HG02763 (cell line): ENCODE measurements around the gene ALDH5A1.

Experiments
- ATAC-seq: cut with Tn5 transposase; IDR thresholded peaks from one replicate; pipeline ENCODE4 v1.9.1; 2021; ENCODE audit warnings: mild to moderate bottlenecking, moderate library complexity; ENCODE audit not compliant: unreplicated experiment

Gene ALDH5A1

DNA sequence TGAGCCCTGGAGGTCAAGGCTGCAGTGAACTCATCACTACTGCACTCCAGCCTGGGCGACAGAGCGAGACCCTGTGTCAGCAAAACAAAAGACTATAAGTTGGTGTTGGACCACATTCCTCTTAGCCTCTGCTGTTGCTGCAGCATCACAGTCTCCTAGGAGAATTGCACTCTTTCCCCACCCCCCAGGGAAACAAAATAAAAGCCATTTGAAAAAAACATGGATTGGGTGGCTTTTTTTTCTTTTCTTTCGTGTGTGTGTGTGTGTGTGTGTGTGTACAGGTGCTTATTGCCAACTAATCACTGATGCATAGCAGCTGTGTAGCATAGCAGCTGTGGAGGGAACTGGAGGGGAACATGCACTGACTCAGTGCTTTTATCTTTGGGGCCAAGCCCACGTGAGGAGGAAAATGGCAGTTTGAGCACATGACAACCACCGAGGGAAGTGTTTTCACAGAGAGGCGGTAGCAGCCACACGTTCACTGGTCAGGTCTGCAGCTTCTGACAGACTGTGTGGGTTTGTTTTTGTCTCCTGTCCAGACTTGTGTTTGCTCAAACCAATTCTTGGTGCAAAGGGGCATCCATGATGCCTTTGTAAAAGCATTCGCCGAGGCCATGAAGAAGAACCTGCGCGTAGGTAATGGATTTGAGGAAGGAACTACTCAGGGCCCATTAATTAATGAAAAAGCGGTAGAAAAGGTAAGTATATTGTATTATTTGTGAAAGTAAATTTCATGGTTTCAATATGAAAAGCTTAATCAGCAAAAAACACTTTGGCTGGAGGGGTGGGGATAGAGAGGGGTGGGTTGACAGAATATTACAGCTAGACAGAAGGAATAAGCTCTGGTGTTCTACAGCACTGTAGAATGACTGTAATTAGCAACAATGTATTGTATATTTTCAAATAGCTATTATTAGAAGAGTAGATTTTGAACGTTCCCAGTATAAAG is 27.7 kb downstream of the ALDH5A1 start:
- ATAC-seq = no peak

DNA sequence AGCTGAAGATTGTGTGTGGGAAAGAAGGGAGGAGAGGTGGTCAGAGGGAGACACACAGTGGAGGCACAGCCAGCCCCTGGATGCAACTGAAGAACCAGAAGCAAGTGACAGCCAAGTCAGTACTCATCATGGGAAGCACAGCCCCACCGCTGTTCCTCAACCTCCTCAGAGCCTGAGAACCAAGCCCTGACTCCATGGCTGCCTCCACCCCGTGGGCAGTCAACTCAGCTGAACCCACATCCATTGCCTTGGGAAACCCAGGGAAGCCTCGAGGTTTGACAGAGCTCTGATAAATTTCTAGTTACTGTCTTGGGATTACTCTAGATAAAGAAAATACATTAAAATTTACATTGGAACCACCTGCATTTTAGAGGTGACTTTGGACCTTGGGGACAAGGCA is 29.6 kb downstream of the ALDH5A1 start:
- ATAC-seq = no peak

DNA sequence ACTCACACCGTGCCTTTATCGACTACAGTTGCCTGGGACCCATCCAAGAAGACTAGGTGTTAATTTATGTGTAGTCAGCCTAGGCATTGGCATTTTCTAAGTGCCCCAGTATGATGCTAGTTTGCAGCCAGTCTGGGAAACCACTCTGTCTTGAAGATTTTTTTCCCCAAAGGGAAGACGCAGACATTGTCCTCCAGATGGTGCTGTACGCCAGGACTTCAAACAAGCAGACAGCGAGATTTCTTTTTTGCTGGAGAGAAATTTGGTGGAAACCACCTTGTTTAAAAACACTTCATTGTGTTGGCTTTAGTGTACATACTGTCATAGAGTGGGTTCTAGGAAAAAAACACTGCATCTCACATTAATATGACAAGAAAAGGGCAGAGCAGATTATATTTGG is 30.0 kb downstream of the ALDH5A1 start:
- no peak for ATAC-seq

DNA sequence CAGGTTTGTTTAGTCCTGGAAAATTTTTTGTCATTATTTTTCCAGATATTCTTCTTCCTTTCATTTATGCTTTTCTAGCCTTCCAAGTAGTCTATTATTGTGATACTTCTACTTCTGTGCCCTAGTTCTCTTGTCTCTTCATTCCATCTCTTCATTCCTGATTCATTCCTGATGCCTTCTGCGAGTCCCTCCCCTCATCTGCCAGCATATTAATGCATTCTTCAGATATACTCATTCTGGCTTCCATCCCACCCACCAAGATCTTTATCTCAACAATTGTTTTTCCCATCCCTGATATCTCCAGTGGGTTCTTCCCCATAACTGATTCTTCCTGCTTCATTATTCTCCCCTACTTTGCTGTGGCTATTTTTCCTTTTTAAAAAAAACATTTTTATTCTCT is 35.2 kb downstream of the ALDH5A1 start:
- ATAC-seq = no peak

DNA sequence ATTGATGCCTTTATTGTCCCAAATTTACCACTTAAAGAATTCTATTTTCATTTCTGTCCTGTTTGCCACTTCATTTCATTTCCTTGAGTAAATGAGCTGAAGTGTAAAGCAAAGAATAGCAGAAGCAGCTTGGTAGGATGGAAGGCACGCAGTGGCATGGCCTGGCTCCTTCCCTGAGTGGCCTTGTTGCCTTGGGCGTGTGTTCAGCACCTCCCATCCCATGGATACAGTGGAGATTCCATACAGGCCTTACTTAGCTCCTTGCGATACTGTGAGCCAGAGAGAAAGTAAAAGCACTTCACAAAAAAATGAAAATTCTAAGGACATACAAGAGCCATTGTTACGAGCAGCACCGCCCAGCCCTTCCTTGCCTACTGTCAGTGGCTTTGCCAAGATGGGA is 39.6 kb downstream of the ALDH5A1 start:
- ATAC-seq = no peak

DNA sequence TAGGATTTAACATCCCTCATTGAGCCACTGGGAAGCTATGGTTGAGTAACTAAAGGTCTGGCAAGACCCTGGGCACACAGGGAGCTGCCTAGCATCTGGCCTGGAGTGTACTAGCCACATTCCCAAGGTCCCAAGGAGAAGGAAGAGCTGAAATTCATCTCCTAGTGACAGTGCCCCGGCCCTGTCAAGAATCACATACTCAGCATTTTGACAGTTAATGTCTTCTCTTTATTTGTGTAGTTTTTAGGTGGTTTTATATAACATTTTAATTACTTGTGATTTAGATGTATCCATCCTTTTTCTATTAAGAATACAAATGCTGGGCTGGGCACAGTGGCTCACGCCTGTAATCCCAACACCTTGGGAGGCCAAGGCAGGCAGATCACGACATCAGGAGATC is 40.4 kb downstream of the ALDH5A1 start:
- no peak for ATAC-seq

DNA sequence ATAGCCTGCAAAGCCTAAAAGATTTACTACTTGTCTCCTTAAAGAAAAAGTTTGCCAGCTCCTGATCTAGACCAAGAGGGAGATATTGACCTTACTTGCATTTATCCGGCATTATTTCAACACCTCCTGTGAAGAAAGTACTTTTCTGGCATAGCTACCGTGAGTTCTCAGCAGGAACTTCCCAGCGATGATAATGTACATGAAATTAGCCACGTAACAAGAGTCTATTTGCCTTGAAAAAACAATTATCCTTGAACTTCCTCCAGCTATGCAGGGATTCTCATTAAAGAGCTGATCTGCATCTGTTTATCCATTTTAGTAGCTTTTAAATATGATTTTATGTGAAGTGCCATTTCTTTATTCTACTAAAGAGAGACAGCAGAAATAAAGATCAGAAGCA is 41.7 kb downstream of the ALDH5A1 start:
- ATAC-seq = no peak

DNA sequence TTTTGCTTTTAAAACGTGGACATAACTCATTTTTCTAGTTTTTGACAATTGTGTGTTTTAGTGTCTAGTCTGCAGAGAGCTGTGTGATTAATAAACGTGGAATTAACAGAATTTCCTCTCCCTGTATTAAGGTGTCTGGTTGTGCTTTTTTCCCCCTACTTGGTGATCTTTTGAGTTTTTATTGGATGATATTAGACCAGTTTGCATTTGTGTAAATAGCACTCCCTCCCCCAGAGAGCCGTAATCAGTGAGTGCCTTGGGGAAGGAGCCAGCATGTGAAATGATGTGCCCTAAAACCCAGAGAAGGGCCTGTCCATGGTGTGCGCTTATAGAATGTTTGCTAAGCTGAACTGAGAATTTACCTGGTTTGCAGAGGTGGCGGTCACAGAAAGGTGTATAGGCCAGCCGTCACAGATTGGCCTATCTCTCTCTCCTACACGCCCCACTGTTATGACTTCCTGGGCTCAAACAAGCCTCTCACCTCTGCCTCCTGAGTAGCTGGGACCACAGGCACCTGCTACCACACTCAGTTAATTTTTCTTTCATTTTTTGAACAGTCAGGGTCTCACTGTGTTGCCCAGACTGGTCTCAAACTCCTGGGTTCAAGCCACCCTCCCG is 42.4 kb downstream of the ALDH5A1 start:
- ATAC-seq = no peak

DNA sequence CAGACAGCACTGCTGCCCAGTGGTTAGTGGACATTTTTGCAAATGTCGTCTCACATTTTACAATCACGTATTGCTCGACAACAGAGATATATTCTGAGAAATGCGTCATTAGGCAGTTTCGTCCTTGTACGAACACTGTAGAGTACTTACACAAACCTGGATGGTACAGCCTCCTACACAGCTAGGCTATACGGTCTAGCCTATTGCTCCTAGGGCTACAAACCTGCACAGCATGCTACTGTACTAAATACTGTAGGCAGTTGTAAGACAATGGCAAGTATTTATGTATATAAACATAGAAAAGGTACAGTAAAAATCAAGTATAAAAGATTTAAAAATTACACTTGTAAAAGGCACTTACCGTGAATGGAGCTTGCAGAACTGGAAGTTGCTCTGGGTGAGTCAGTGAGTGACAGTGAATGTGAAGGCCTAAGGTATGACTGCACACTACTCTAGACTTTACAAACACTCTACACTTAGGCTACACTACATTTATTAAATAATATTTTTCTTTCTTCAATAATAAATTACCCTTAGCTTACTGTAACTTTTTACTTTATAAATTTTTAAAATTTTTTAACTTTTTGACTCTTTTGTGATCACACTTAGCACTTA is 43.1 kb downstream of the ALDH5A1 start:
- ATAC-seq = no peak

DNA sequence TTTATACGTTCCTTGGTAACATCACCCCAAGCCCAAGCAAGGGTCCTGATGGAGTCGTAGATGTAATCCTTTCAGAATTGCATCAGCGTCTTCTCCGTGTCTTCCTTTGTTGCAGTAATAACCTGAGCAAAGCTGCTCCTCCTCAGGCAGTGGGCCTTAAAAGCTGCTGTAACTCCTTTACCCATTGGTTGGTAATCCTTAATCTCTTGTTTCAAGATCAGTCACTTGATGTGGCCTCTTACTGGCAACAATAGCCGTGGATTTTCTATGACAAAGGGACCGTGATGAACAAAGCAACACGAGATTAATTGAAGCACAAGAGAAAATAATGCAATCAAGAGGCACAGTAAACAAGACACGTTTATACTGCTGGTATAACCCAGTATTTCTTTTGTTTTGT is 44.6 kb downstream of the ALDH5A1 start:
- no peak for ATAC-seq

DNA sequence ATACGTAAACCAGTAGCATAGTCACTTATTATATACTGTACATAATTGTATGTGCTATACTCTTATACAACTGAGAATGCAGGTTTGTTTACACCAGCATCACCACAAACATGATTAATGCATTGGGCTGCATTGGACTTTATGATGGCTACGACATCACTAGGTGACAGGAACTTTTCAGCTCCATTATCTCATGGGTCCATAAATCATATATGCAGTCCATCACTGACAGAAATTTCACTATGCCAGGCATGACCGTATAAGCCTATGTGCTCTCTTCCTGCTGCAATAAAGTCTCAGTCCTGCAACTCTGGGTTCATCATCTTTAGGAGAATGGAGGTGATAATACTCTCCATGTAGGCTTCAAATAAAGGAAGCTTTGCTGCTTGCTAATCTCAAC is 45.4 kb downstream of the ALDH5A1 start:
- ATAC-seq = no peak

DNA sequence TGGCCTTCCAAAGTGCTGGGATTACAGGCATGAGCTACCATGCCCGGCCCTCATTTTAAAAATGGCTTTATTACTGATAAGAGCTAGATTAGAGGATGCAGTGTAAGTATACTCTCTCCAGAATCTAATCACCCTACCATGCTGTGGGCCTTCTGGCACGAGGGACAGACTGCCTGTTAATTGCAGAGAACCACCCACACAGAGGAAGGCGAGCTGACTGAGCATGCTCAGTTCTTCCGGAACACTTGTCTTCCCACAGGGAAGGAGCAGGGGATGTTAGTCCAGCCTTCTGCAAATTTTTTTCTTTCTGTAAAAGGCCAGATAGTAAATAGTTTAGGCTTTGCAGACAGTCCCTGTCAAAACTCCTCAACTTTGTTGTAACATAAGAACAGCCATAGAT is 48.9 kb downstream of the ALDH5A1 start:
- ATAC-seq = no peak

DNA sequence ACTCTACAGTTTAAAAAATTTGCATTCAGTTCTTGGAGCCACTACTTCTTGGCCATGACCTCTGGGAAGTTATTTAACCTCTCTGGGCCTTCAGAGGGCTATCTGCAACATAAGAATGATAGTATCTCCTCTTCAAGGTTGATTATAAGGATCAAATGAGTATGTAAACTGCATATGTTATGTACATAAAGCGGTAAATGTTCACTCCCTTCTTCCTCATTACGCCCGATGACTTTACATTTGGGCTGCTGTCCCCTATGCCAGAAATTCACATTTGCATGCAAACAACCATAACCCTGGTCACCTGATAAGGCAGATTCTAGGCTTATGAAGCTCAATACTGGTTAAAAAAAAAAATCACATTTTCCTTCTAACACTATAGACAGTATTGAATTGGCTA is 50.4 kb downstream of the ALDH5A1 start:
- no peak for ATAC-seq

DNA sequence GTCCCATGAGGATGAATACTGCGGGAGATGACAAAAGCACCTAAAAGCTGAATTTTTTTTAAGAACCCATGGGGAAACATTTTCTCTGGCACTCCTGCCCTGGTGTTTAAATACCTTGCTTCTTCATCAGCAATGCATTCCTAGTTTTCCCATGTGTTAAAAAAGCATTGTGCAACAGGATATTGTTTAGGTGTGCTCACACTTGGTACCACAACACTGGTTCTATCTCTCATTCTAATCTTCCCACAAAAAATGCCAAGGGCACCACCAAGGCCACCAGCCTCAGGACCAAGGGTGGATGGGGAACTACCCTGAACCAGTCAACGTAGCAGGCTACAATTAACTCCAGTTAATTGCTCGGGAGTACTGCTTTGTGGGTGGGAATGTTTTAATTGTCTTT is 50.9 kb downstream of the ALDH5A1 start:
- no peak for ATAC-seq

DNA sequence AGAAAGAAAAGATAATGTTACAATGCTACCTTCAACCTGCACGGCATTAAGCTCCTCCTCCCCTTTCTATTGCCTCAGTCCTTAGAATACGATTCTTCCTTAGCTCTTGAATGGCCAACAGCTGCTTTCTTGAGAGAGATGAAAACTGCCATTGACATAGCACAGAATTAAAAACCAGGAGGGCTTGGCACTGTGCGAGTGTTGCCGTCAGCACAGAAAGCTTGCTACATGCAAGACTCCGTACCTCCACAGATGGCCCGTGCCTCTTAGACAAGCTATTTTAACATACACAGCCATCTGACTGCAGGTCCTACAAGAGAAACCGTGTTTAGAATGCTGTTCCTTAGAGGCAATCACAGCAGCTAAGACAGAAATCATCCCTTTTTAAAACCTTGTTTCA is 51.7 kb downstream of the ALDH5A1 start:
- ATAC-seq = no peak

DNA sequence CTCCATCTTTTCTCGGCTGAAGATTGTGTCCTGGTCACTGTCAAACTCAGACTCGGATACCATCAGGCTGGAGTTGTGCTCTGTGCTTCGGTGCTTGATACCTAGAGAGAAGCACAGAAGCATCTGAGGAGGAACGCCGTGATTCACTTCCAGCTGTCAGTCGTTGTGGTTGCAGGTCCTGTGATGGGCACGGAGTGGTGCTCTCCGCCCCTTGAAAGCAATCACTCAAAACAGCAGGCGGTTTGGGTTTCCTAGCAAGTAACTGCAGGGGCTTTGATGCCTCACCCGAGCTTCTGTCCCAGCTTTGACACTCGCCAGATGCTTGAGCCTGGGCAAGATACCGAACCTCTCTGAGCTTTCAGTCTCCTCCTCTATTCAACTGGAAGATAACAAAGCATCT is 52.5 kb downstream of the ALDH5A1 start:
- no peak for ATAC-seq

DNA sequence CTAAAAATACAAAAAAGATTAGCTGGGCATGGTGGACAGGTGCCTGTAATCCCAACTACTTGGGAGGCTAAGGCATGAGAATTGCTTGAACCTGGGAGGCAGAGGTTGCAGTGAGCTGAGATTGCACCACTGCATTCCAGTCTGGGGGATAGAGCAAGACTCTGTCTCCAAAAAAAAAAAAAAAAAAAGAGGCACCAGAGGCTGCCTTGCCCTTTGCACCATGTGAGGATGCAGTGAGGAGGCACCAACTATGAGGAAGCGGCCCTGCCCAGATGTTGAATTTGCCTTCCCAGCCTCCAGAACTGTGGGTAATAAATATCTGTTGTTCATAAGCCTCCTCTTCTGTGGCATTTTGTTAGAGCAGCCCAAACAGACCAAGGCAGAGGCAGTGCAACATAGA is 54.4 kb downstream of the ALDH5A1 start:
- no peak for ATAC-seq

DNA sequence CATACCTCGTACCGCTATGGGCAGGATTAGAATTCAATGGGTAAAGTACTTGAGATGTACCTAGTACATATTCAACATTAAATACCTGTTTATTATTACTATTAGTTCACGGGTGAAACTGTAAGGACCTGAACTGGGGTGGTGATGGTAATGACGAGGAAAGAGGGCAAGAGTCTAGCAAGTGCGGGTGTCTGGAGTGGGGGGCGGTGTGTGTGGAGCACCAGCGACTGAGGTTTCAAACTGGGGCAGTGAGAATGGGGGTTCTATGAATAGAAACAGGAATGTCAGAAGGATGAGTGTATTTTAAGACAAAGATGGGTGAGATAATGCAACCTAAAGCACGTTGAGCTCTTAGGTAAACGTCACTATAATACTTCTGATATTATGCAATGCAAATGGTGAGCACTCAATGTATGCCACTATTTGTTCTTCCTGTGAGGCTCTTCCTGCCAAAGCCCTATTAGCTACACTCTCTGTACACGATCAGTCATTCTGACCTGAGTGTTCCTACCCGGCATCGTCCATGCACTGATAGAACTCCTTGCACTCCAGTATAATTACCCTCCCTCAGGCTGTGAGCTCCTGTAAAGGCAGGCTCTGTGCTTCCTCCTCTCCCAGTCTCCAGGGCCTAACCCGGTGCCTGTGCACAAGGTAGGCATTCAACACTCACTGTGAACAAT is 55.0 kb downstream of the ALDH5A1 start:
- no peak for ATAC-seq

DNA sequence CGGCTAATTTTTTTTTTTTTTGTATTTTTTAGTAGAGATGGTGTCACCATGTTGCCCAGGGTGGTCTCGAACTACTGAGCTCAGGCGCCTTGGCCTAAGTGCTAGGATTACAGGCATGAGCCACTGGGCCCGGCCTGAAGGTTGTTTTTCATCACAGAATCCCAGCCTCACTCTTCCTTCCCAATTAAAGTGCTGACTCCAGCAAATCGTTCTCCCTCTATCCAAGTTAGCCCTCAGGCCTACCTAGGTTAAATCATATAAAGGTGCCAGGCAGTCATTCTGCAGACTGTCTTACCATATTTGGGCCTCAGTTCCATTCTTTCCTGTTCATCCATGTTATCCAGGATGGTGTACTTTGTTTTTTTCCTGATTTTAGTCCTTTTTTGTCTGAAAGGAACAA is 56.4 kb downstream of the ALDH5A1 start:
- no peak for ATAC-seq

DNA sequence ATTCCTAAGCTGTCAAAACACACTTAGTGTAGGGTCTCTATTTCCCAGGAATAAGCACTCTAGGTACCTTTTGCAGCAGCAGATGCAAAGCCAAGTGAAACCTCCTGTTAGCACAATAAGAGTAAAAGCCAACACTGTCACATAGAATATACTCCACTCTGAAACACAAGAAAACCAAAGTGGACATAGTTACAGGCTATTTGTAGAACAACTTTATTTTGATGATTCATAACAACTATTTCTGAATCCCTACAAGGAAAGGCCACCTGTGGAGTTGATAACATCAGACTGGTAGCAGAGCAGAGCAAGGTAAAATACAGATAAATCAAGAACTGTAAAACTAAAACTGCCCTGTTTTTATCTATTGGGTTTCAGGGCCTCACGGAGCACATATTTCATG is 59.7 kb downstream of the ALDH5A1 start:
- no peak for ATAC-seq

DNA sequence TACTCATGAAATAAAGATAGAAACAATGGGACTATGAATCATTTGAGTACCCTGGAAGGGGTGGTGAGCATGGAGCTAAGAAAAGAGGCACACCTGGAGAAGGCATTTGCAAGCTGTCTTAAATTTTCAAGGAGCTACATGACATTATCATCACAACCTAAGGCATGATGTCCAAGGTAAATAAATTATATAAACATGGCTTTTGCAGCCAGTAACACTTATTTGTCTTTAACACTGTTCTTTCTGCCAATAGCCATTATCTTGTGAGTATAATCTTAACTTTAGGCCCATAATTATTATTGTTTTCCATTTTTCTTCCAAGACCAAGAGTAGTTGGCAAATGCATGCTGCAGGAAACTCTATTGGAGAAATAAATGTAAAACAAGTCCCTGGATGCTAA is 63.7 kb downstream of the ALDH5A1 start:
- ATAC-seq = no peak

DNA sequence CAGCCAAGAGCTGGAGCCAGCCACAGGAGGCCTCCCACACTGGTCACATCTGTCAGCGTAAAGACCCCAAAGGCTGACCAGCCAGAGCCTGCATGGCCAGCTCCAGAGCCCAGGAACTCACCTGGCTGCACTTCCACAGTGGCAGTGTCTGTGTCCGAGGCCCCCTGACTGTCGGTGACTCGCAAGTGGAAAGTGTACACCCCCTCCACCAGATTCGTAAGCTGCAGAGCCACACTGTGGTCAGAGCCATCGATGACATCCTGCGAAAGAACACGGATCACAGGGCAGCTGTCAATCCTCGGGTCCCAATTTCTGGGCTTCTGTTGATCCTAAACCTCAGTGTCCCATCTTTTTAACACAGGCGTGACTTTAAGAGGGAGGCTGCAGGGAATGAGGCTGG is 69.3 kb downstream of the ALDH5A1 start:
- no peak for ATAC-seq
